ENCODE data around the gene NPIPA1.
"Not testable (repeated sequence)": the region's sequence is repeated elsewhere in the genome, so short reads cannot be mapped to it uniquely, and the experiment has no call there.

The NPIPA1 gene

GRCh38 chr16:14978281-14978680 lies 41.0 kb downstream of the NPIPA1 start:
- DNase-seq, result not testable (repeated sequence)

GRCh38 chr16:14978908-14979307 lies 41.7 kb downstream of the NPIPA1 start:
- not testable (repeated sequence) for DNase-seq

- not testable (repeated sequence) for DNase-seq
These were observed 44.0 kb downstream of the NPIPA1 start for GRCh38 chr16:14981234-14981633.

- DNase-seq, result not testable (repeated sequence)
These were observed 45.3 kb downstream of the NPIPA1 start for GRCh38 chr16:14982521-14982920.

- not testable (repeated sequence) for DNase-seq
These were observed 50.8 kb downstream of the NPIPA1 start for GRCh38 chr16:14988092-14988491.

GRCh38 chr16:14988661-14989191 lies 51.5 kb downstream of the NPIPA1 start:
- not testable (repeated sequence) for DNase-seq

- not testable (repeated sequence) for DNase-seq
These were observed 52.3 kb downstream of the NPIPA1 start for GRCh38 chr16:14989291-14990281.

- not testable (repeated sequence) for DNase-seq
These were observed 56.3 kb downstream of the NPIPA1 start for GRCh38 chr16:14993277-14994151.

- DNase-seq, result not testable (repeated sequence)
These were observed 59.5 kb downstream of the NPIPA1 start for GRCh38 chr16:14996702-14997101.

- DNase-seq, result not testable (repeated sequence)
These were observed 61.1 kb downstream of the NPIPA1 start for GRCh38 chr16:14998300-14998699.

- not testable (repeated sequence) for DNase-seq
These were observed 62.6 kb downstream of the NPIPA1 start for GRCh38 chr16:14999845-15000244.
